Measurements from ENCODE around the gene ATAD3A.

The ATAD3A gene

GRCh38 chr1:1536019-1536937 lies 24.3 kb downstream of the ATAD3A start:
- TF ChIP-seq GATA3 (IDR thresholded peaks at IDR 0.05; ENCODE audit: low read depth, low read length), result no peak
- no peak for TF ChIP-seq GATA2 (IDR thresholded peaks at IDR 0.05; ENCODE audit: low read depth, low read length)

GRCh38 chr1:1536938-1537546 lies 25.1 kb downstream of the ATAD3A start:
- no peak for TF ChIP-seq GATA3 (IDR thresholded peaks at IDR 0.05; ENCODE audit: low read depth, low read length)
- no peak for TF ChIP-seq GATA2 (IDR thresholded peaks at IDR 0.05; ENCODE audit: low read depth, low read length)

- TF ChIP-seq GATA3 (IDR thresholded peaks at IDR 0.05; ENCODE audit: low read depth, low read length), result no peak
- TF ChIP-seq GATA2 (IDR thresholded peaks at IDR 0.05; ENCODE audit: low read depth, low read length), result no peak
Observed at GRCh38 chr1:1537626-1538250, 25.8 kb downstream of the ATAD3A start.

GRCh38 chr1:1538334-1538733 lies 26.4 kb downstream of the ATAD3A start:
- no peak for TF ChIP-seq GATA2 (IDR thresholded peaks at IDR 0.05; ENCODE audit: low read depth, low read length)
- TF ChIP-seq GATA3 (IDR thresholded peaks at IDR 0.05; ENCODE audit: low read depth, low read length), result no peak

- no peak for TF ChIP-seq GATA3 (IDR thresholded peaks at IDR 0.05; ENCODE audit: low read depth, low read length)
- no peak for TF ChIP-seq GATA2 (IDR thresholded peaks at IDR 0.05; ENCODE audit: low read depth, low read length)
Observed at GRCh38 chr1:1538989-1539309, 27.0 kb downstream of the ATAD3A start.

GRCh38 chr1:1539310-1540089 lies 27.5 kb downstream of the ATAD3A start:
- TF ChIP-seq GATA2 (IDR thresholded peaks at IDR 0.05; ENCODE audit: low read depth, low read length) (no peak), GATA3 (IDR thresholded peaks at IDR 0.05; ENCODE audit: low read depth, low read length) (no peak)

- TF ChIP-seq GATA2 (IDR thresholded peaks at IDR 0.05; ENCODE audit: low read depth, low read length), result no peak
- no peak for TF ChIP-seq GATA3 (IDR thresholded peaks at IDR 0.05; ENCODE audit: low read depth, low read length)
Observed at GRCh38 chr1:1540090-1540817, 28.3 kb downstream of the ATAD3A start, which contains the start of gene TMEM240. Gene TMEM240, minus strand, starts transcription at chr1:1540624. Its CDS starts 278 bp downstream, at chr1:1540346.

GRCh38 chr1:1540818-1541628 lies 29.1 kb downstream of the ATAD3A start:
- no peak for TF ChIP-seq GATA3 (IDR thresholded peaks at IDR 0.05; ENCODE audit: low read depth, low read length)
- no peak for TF ChIP-seq GATA2 (IDR thresholded peaks at IDR 0.05; ENCODE audit: low read depth, low read length)

GRCh38 chr1:1541956-1542765 lies 30.2 kb downstream of the ATAD3A start:
- TF ChIP-seq GATA2 (IDR thresholded peaks at IDR 0.05; ENCODE audit: low read depth, low read length), result no peak
- TF ChIP-seq GATA3 (IDR thresholded peaks at IDR 0.05; ENCODE audit: low read depth, low read length), result no peak

- no peak for TF ChIP-seq GATA2 (IDR thresholded peaks at IDR 0.05; ENCODE audit: low read depth, low read length)
- TF ChIP-seq GATA3 (IDR thresholded peaks at IDR 0.05; ENCODE audit: low read depth, low read length), result no peak
Observed at GRCh38 chr1:1542766-1543705, 31.1 kb downstream of the ATAD3A start.

- TF ChIP-seq GATA2 (IDR thresholded peaks at IDR 0.05; ENCODE audit: low read depth, low read length), result no peak
- TF ChIP-seq GATA3 (IDR thresholded peaks at IDR 0.05; ENCODE audit: low read depth, low read length), result no peak
Observed at GRCh38 chr1:1543706-1544099, 31.7 kb downstream of the ATAD3A start.
